Nephron (organoid): Measurements from ENCODE around the gene FGGY.

Source experiments
- H3K27ac Mint-ChIP-seq, 3 experiments: 2 replicates each; pipeline ENCODE4 v1.8.0; 2020; ENCODE audit warnings: mixed read lengths in 3 of 3, mild to moderate bottlenecking in 2 of 3, moderate library complexity in 1 of 3
- H3K27me3 Mint-ChIP-seq: 2 replicates; pipeline ENCODE4 v1.8.0; 2021; ENCODE audit warnings: low read depth, mild to moderate bottlenecking, moderate library complexity, mixed read lengths
- H3K36me3 Mint-ChIP-seq: 2 replicates; pipeline ENCODE4 v1.8.0; 2020; ENCODE audit warnings: low read depth, mixed read lengths
- H3K4me1 Mint-ChIP-seq: 2 replicates; pipeline ENCODE4 v1.8.0; 2020; ENCODE audit warnings: mixed read lengths
- H3K4me3 Mint-ChIP-seq, 3 experiments: 2 replicates each; pipeline ENCODE4 v1.8.0; 2020; ENCODE audit warnings: mild to moderate bottlenecking in 3 of 3, mixed read lengths in 3 of 3, moderate library complexity in 2 of 3
- H3K9me3 Mint-ChIP-seq: 2 replicates; pipeline ENCODE4 v1.8.0; 2020; ENCODE audit warnings: mixed read lengths
- TF ChIP-seq, protein P1 (sequence below), 3 experiments: fragments of 200-600 bp; sonication (generic); IDR thresholded peaks; one replicate each; pipeline ENCODE4 v1.5.0; 2021; ENCODE audit warnings: antibody characterized with exemption in 3 of 3; ENCODE audit not compliant: unreplicated experiment in 3 of 3

FGGY gene

DNA sequence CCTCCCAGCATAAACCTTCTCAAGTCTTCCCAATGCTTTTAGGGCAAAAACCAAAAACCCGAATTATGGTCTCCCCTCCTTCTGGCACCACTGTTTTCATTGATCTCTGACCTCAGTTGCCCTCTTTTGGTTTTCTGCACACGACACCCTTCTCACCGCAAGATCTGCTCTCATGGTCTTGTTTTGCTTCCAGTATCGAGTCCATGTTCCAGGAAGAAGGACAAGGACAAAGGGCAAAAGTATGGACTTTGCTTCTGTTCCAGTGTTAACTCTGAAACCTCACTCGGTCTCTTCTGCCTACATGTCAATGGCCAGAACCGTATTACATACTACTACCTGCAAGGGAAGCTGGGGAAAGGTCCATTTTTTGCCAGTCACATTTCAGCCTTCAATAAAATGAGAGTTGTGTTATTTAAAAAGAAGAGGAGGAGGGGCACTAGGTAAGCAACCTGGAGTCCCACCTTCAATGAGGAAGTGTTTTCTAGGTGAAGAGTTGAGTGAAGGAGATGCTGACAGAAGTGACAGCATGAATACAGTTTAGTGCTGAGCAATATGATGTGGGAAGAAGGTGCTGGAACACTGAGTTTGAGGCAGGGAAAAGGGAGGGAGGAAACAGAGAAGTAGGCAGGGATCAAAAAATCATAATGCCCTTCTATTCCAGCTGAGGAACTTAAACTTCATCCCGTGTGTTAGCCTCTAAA is 183.4 kb downstream of the FGGY start:
- no peaks in the 10 kb centered on the region for H3K27me3 Mint-ChIP-seq
- H3K27ac Mint-ChIP-seq = no peak overlapping the region
- peaks cover 25% of the 10 kb centered on the region for H3K4me1 Mint-ChIP-seq
- TF ChIP-seq, protein P1, sequence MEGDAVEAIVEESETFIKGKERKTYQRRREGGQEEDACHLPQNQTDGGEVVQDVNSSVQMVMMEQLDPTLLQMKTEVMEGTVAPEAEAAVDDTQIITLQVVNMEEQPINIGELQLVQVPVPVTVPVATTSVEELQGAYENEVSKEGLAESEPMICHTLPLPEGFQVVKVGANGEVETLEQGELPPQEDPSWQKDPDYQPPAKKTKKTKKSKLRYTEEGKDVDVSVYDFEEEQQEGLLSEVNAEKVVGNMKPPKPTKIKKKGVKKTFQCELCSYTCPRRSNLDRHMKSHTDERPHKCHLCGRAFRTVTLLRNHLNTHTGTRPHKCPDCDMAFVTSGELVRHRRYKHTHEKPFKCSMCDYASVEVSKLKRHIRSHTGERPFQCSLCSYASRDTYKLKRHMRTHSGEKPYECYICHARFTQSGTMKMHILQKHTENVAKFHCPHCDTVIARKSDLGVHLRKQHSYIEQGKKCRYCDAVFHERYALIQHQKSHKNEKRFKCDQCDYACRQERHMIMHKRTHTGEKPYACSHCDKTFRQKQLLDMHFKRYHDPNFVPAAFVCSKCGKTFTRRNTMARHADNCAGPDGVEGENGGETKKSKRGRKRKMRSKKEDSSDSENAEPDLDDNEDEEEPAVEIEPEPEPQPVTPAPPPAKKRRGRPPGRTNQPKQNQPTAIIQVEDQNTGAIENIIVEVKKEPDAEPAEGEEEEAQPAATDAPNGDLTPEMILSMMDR (IDR thresholded peaks at IDR 0.05; ENCODE audit: unreplicated experiment in 3 of 3) = no peak
- H3K36me3 Mint-ChIP-seq = no peaks in the 10 kb centered on the region
- H3K4me3 Mint-ChIP-seq = no peak overlapping the region
- no peaks in the 10 kb centered on the region for H3K9me3 Mint-ChIP-seq

DNA sequence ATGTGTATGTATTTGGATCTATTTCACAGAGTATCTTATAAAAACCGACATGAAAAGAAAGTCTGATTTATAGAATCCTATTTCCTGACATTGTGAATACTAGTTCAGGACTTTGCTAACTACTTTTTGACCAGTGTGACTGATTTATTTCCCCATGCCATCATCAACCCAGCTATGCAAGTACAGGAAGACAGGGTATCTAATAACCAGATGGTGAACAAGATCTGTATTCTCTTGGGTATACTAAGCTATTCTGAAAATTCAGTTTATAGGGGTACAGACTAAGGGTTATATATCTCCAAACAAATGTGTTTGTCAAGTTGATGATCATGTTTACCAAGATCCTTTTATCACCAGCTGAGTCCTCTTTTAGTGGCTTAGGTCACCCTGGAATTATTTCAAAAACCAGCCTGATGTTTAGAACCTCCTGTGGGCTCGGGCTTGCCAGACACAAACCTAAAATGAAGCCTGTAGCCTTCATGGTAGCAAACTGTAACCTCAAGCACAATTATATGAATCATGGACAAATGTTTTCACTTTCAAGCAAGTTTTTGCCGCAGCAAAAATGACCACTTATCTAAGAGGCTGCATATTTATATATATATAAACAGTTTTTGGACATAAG is 185.1 kb downstream of the FGGY start:
- TF ChIP-seq, protein P1 (IDR thresholded peaks at IDR 0.05; ENCODE audit: unreplicated experiment in 3 of 3) = no peak
- no peaks in the 10 kb centered on the region for H3K9me3 Mint-ChIP-seq
- no peaks in the 10 kb centered on the region for H3K36me3 Mint-ChIP-seq
- peaks cover 22% of the 10 kb centered on the region for H3K4me1 Mint-ChIP-seq
- H3K27me3 Mint-ChIP-seq = no peaks in the 10 kb centered on the region
- no peak overlapping the region for H3K27ac Mint-ChIP-seq
- no peak overlapping the region for H3K4me3 Mint-ChIP-seq

DNA sequence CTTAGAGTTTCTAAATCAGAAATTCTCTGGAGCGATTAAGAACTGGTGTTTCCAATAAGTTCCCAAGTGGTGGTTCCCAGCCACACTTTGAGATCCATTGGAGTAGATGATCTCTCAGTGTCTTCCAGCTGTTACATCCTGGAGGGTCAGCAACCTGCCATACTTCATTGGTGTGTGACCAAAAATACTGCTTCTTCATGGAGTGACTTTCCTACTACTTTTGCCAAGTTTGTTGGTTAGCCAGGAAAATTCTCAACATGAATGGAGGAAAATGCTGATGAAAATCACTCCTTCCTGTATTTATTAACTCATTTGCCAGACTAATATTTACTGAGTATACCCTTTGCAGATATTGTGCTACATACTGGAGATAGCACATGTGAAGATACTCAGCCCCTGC is 186.1 kb downstream of the FGGY start:
- Mint-ChIP-seq H3K4me1 (peaks cover 26% of the 10 kb centered on the region), H3K4me3 (no peak overlapping the region), H3K27me3 (no peaks in the 10 kb centered on the region), H3K27ac (peak overlapping the region in 1 of 3 experiments; percentile 13), H3K36me3 (no peaks in the 10 kb centered on the region), H3K9me3 (no peaks in the 10 kb centered on the region)
- TF ChIP-seq, protein P1 (IDR thresholded peaks at IDR 0.05; ENCODE audit: unreplicated experiment in 3 of 3) = no peak

DNA sequence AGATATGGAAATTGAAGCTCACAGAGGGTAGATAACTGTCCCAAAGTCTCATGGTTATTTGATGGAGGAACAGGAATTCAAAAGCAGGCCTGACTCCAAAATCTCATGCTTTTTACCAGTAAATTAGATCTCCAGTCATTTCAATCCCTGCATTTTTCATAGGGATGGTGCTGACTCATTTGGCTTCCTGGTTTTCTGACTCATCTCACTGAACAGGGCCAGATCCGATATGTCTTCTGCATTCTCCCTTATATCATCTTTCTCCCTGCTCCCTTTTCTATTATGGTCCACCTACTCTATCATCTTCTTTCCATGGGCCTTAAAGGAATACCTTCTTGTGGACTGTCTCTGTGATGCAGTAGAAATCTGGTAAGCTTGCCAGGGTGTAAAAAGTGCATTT is 187.2 kb downstream of the FGGY start:
- Mint-ChIP-seq H3K9me3 (no peaks in the 10 kb centered on the region), H3K4me1 (peaks cover 26% of the 10 kb centered on the region), H3K4me3 (no peak overlapping the region), H3K36me3 (no peaks in the 10 kb centered on the region), H3K27me3 (no peaks in the 10 kb centered on the region), H3K27ac (peak overlapping the region; percentile 13 to 46 (median 30))
- TF ChIP-seq, protein P1 (IDR thresholded peaks at IDR 0.05; ENCODE audit: unreplicated experiment in 3 of 3) = no peak

DNA sequence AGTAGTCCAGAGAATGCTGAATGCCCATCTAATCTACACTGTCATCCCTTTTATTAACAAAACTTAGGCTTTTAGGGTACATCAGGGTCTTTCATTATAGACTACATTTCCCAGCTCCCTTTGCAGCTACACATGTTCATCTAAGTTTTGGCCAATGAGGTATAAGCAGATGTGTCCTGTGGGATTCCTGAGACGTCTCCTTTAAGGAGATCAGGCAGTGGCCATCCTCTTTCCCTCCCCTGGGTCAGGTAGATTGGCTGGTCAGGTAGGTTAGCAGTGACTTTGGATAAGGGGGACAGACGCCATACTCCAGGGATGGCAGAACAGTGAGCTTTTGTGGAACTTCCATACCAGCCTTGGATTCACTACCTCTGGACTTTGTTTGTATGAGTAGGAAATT is 188.3 kb downstream of the FGGY start:
- H3K36me3 Mint-ChIP-seq = no peaks in the 10 kb centered on the region
- H3K4me1 Mint-ChIP-seq = peaks cover 26% of the 10 kb centered on the region
- no peak overlapping the region for H3K4me3 Mint-ChIP-seq
- no peaks in the 10 kb centered on the region for H3K27me3 Mint-ChIP-seq
- no peaks in the 10 kb centered on the region for H3K9me3 Mint-ChIP-seq
- TF ChIP-seq, protein P1 (IDR thresholded peaks at IDR 0.05; ENCODE audit: unreplicated experiment in 3 of 3) = no peak
- H3K27ac Mint-ChIP-seq = no peak overlapping the region

DNA sequence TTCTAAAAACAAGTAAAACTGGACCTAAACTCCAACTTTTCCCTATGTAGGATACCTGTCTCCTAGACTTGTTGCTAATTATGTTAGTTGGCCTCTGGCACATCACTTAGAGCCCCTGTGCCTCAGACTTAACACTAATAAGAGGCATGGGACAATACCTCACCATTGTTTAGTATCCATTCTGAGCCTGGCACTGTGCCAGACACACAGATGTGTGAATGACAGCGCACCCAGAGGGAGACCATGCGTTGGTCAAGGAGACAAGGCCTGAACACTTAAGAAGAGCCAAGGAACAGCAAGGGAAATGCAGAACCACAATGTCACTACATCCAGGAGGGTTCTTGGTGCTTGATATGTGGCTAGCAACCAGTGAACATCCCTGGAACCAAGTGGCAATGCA is 189.1 kb downstream of the FGGY start:
- TF ChIP-seq, protein P1 (IDR thresholded peaks at IDR 0.05; ENCODE audit: unreplicated experiment in 3 of 3) = no peak
- Mint-ChIP-seq H3K9me3 (peaks cover 4% of the 10 kb centered on the region), H3K4me3 (no peak overlapping the region), H3K27me3 (no peaks in the 10 kb centered on the region), H3K4me1 (peaks cover 26% of the 10 kb centered on the region), H3K36me3 (no peaks in the 10 kb centered on the region), H3K27ac (peak overlapping the region; percentile 33 to 92 (median 52))
